Measurements from ENCODE around the gene GUCY1B1. TPM values are rescaled to one million over a fixed set of nuclear protein-coding genes. Genes with fewer than 3 reads are reported as not detected.

Gene GUCY1B1
- total RNA-seq, 2 experiments from 2014 or later, result not detected

- ChIA-PET CTCF (ENCODE audit: unreplicated experiment) (no interaction called here), POLR2A (interaction anchor here (0.6 kb wide), 1 partner anchor 87 kb away, joined by 3 read pairs; no protein-coding TSS in a partner anchor)
- Histone ChIP-seq H3K27ac (ENCODE audit: low read depth, low read length, poor library complexity, severe bottlenecking) (no peak overlapping the region), H3K36me3 (ENCODE audit: insufficient read depth, low read length) (no peaks in the 10 kb centered on the region), H3K79me2 (ENCODE audit: insufficient read depth, low read depth, low read length) (no peaks in the 10 kb centered on the region), H3K9me3 (ENCODE audit: low read length) (no peaks in the 10 kb centered on the region), H3K4me2 (ENCODE audit: low read length) (no peak overlapping the region), H2AFZ (ENCODE audit: low read length) (no peak overlapping the region), H3K9me2 (ENCODE audit: insufficient read depth, low read length) (no peaks in the 10 kb centered on the region), H3K4me3 (ENCODE audit: low read depth, low read length, poor library complexity, severe bottlenecking) (no peak overlapping the region), H4K20me1 (ENCODE audit: insufficient read depth, low read length) (no peaks in the 10 kb centered on the region), H3K4me1 (ENCODE audit: insufficient read depth, low read length, poor library complexity, severe bottlenecking) (no peaks in the 10 kb centered on the region)
- TF ChIP-seq EZH2phosphoT487 (IDR thresholded peaks at IDR 0.05; ENCODE audit: borderline replicate concordance, low read depth, low read length), result no peak
- no peak for TF ChIP-seq CTCF (conservative IDR thresholded peaks at IDR 0.05; ENCODE audit: low read length)
- intact Hi-C loops (cut with micrococcal nuclease; ENCODE audit: unreplicated experiment), result no loop called here
- DNase-seq (ENCODE audit: low spot score), result no peak
- BruUV-seq (replicated peaks), result no TSS peak
Measured at GRCh38 chr4:155802190-155802959, 43.6 kb downstream of the GUCY1B1 start.

- TF ChIP-seq CTCF (conservative IDR thresholded peaks at IDR 0.05; ENCODE audit: low read length) (no peak), EZH2phosphoT487 (IDR thresholded peaks at IDR 0.05; ENCODE audit: borderline replicate concordance, low read depth, low read length) (no peak)
- no TSS peak for BruUV-seq (replicated peaks)
- Histone ChIP-seq H3K36me3 (ENCODE audit: insufficient read depth, low read length) (no peaks in the 10 kb centered on the region), H3K9me3 (ENCODE audit: low read length) (no peaks in the 10 kb centered on the region), H3K79me2 (ENCODE audit: insufficient read depth, low read depth, low read length) (no peaks in the 10 kb centered on the region), H2AFZ (ENCODE audit: low read length) (no peak overlapping the region), H3K4me2 (ENCODE audit: low read length) (no peak overlapping the region), H3K9me2 (ENCODE audit: insufficient read depth, low read length) (no peaks in the 10 kb centered on the region), H3K4me1 (ENCODE audit: insufficient read depth, low read length, poor library complexity, severe bottlenecking) (no peaks in the 10 kb centered on the region), H3K4me3 (ENCODE audit: low read depth, low read length, poor library complexity, severe bottlenecking) (no peak overlapping the region), H4K20me1 (ENCODE audit: insufficient read depth, low read length) (no peaks in the 10 kb centered on the region), H3K27ac (ENCODE audit: low read depth, low read length, poor library complexity, severe bottlenecking) (no peak overlapping the region)
- intact Hi-C loops (cut with micrococcal nuclease; ENCODE audit: unreplicated experiment), result no loop called here
- CTCF ChIA-PET (ENCODE audit: unreplicated experiment), result no interaction called here
- DNase-seq (ENCODE audit: low spot score), result no peak
- POLR2A ChIA-PET, result no interaction called here
Measured at GRCh38 chr4:155805016-155805415, 46.2 kb downstream of the GUCY1B1 start.

GRCh38 chr4:155807021-155807420 lies 48.2 kb downstream of the GUCY1B1 start:
- TF ChIP-seq EZH2phosphoT487 (IDR thresholded peaks at IDR 0.05; ENCODE audit: borderline replicate concordance, low read depth, low read length) (no peak), CTCF (conservative IDR thresholded peaks at IDR 0.05; ENCODE audit: low read length) (no peak)
- BruUV-seq (replicated peaks), result no TSS peak
- intact Hi-C loops (cut with micrococcal nuclease; ENCODE audit: unreplicated experiment), result no loop called here
- CTCF ChIA-PET (ENCODE audit: unreplicated experiment), result no interaction called here
- H3K4me1 ChIP-seq (ENCODE audit: insufficient read depth, low read length, poor library complexity, severe bottlenecking), result no peaks in the 10 kb centered on the region
- no peaks in the 10 kb centered on the region for H3K36me3 ChIP-seq (ENCODE audit: insufficient read depth, low read length)
- no peak for DNase-seq (ENCODE audit: low spot score)
- no peaks in the 10 kb centered on the region for H3K9me2 ChIP-seq (ENCODE audit: insufficient read depth, low read length)
- H3K79me2 ChIP-seq (ENCODE audit: insufficient read depth, low read depth, low read length), result no peaks in the 10 kb centered on the region
- H3K9me3 ChIP-seq (ENCODE audit: low read length), result no peaks in the 10 kb centered on the region
- H3K27ac ChIP-seq (ENCODE audit: low read depth, low read length, poor library complexity, severe bottlenecking), result no peak overlapping the region
- POLR2A ChIA-PET, result no interaction called here
- no peaks in the 10 kb centered on the region for H4K20me1 ChIP-seq (ENCODE audit: insufficient read depth, low read length)
- H2AFZ ChIP-seq (ENCODE audit: low read length), result no peak overlapping the region
- no peak overlapping the region for H3K4me2 ChIP-seq (ENCODE audit: low read length)
- H3K4me3 ChIP-seq (ENCODE audit: low read depth, low read length, poor library complexity, severe bottlenecking), result no peak overlapping the region

Data from OCI-LY7 (cell line).